ENCODE results near the gene HNRNPA3.

DNA sequence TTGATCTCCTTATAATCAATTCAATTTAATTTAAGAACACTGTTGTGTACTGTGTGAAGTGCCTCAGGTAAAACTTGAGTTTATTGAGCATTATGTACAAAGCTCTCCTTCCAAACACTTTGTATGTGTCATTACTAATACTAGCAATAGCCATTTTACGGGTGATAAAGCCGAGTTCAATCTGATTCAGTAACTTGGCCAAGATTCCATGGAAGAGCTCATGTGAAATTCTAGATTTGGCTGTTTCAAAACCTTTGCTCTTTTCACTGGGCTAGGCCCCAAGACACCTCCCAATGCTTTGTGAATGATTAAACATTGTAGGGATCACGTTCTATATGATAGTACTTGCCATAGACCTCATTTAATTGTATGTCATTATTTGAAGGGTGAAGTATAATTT, 60.8 kb downstream of the HNRNPA3 start:
- TF ChIP-seq, protein P1, sequence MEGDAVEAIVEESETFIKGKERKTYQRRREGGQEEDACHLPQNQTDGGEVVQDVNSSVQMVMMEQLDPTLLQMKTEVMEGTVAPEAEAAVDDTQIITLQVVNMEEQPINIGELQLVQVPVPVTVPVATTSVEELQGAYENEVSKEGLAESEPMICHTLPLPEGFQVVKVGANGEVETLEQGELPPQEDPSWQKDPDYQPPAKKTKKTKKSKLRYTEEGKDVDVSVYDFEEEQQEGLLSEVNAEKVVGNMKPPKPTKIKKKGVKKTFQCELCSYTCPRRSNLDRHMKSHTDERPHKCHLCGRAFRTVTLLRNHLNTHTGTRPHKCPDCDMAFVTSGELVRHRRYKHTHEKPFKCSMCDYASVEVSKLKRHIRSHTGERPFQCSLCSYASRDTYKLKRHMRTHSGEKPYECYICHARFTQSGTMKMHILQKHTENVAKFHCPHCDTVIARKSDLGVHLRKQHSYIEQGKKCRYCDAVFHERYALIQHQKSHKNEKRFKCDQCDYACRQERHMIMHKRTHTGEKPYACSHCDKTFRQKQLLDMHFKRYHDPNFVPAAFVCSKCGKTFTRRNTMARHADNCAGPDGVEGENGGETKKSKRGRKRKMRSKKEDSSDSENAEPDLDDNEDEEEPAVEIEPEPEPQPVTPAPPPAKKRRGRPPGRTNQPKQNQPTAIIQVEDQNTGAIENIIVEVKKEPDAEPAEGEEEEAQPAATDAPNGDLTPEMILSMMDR (IDR thresholded peaks at IDR 0.05) = no peak
- no peak for TF ChIP-seq JUND (IDR thresholded peaks at IDR 0.05)
- TF ChIP-seq, protein P2, sequence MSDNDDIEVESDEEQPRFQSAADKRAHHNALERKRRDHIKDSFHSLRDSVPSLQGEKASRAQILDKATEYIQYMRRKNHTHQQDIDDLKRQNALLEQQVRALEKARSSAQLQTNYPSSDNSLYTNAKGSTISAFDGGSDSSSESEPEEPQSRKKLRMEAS (IDR thresholded peaks at IDR 0.05; ENCODE audit: low read depth) = no peak
